ENCODE measurements around the gene RBPJ.

- TF ChIP-seq CTCF (IDR thresholded peaks at IDR 0.05) (no peak), CHD2 (IDR thresholded peaks at IDR 0.05; ENCODE audit: low read length, partially characterized antibody) (no peak), MAX (IDR thresholded peaks at IDR 0.05; ENCODE audit: low read depth) (no peak), NFIC (IDR thresholded peaks at IDR 0.05; ENCODE audit: borderline replicate concordance) (no peak), ZBTB33 (IDR thresholded peaks at IDR 0.05; ENCODE audit: borderline replicate concordance, low read depth) (no peak), EZH2phosphoT487 (IDR thresholded peaks at IDR 0.05; ENCODE audit: borderline replicate concordance, low read depth) (no peak)
These were observed 18.5 kb upstream of the RBPJ start for GRCh38 chr4:26302031-26302899.
